Measurements from ENCODE around the gene SYNC.
A peak's percentile ranks its signal among the peaks of the same experiment; 100 is the strongest.

GRCh38 chr1:32741413-32742198 is 39.0 kb upstream of the SYNC start:
- TF ChIP-seq CTCF (IDR thresholded peaks at IDR 0.05; ENCODE audit: poor library complexity) (peak; percentile 49), EZH2phosphoT487 (IDR thresholded peaks at IDR 0.05; ENCODE audit: low read depth, severe bottlenecking, unreplicated experiment) (no peak)
